HG03196 (cell line): ENCODE results near the gene PLEKHG3.

Experiments
- ATAC-seq: cut with Tn5 transposase; IDR thresholded peaks from one replicate; pipeline ENCODE4 v1.9.1; 2021; ENCODE audit not compliant: unreplicated experiment

Gene PLEKHG3

DNA sequence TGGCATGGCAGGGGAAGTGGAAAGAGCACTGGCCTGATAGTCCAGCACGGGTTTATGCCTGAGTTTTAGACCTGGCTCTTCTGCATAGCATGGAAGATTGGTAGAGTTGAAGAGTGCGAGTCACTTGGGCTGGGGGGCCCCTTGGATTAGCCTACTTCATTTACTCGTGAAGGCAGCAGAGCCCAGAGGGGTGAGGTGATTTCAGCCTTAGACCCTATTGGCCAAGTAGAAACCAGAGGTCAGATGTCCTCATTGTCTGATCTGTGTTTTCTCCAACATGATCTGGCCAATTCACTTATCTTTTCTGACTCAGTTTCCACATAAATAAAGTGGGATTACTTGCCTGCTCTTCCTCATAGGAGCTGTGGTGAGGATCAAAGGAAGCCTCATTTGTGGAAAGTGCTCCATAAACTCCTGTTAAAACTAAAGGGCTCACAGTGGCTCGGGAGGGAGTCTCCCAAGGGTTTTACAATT is 1.9 kb downstream of the PLEKHG3 start:
- ATAC-seq: no peak

DNA sequence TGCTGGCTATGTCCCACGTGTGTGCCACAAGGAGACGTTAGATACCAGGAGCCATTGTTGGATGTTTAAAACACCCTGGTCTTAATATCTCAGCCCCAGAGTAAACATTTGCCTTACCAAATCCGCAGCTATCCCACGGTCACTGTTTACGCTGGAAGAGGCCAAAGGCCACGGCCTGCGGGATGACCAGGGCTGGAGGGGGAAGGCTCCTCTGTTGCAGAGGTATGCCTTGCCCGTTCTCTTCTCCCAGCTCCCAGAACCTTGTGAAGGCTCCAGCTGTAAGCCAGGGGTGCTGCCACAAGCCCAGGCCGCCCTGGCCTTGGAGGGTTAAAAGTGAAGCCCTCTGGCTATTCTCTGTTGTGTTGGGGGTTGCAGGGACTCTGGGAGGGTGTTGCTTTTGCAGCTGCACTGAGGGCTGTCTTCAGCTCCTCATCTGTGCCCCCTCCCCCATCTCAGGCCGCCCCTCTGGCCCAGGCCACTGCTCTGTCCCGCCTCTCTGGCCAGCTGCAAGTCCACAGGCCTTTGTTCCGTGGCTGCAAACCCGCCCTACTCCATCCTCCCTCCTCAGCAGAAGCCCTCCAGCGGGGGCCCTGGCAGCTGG is 2.5 kb downstream of the PLEKHG3 start:
- ATAC-seq: no peak

DNA sequence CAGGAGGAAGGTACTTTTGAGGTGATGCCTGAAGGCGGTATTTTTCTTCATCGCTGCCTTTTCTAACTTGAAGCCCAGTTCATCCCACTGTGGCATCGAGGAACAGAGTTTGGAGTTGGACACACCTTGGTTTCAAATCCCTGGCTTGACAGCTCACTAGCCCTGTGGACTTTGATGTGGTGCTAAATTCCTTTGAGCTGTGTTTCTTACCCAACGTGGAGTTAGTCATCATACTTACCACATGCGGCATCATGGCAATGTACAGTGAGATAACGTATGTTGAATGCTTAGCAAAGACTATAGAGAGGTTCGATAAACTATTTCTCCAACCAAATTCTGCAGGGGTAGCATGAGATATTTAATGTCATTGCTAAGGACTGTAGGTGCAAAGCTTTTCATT is 3.4 kb downstream of the PLEKHG3 start:
- no peak for ATAC-seq

DNA sequence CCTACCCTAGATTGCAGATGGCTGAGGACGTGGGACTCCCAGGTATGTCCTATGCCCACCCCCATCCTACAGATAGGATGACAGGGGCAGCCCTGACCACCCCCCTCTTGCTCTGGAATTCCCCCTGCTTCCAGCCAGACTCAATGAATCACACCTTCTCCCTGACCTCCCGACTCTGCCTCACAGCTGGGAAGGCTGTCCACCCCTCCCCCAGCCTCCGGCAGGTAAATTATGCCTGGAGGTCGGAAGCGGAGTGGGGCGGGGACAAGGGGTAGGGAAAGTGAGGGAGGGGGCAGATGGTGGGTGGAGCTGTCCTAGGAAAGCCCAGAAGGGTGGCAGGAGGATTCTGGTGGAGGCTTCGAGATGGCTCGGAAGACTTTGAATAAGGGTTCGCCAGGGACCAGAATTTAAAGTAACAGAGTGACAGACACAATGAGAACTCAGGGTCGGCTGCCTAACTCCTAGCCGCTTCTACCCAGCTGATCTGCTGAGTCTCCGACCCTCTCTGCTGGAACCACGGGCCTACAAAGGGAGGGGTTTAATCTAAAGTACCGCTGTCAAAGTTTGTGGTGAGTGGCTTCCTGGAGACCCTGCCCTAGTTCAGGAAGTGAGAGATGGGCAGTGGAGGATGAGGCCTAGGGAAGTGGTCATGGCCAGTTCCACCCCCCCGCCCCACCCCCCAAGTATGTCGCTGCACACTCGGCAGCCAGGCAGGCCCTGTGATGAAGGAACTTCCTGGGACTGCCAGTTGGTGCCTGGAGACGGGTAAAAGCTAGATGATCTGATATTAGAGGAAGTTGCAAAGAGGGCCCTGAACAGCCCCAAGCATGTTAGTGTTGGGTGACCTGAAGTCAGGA is 4.2 kb downstream of the PLEKHG3 start:
- no peak for ATAC-seq

DNA sequence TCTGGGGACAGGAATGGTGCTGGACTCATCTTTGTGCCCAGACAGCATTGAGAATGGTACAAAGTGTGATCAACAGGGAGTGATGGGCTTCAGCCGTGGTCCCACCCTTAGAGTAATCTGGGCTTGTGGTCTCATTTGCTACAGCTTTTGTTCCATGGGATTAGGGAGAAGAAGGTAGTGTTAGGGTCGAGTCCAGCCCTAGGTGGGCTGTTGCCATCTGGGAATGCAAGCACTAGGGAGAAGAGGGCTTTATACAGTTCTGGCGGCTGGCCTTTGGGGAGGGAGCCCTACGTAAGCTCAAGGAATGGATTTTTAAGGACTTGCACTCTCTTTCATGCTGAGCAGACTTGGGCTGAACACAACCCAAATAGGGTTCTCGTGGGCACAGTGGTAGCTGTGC is 4.9 kb downstream of the PLEKHG3 start:
- no peak for ATAC-seq

DNA sequence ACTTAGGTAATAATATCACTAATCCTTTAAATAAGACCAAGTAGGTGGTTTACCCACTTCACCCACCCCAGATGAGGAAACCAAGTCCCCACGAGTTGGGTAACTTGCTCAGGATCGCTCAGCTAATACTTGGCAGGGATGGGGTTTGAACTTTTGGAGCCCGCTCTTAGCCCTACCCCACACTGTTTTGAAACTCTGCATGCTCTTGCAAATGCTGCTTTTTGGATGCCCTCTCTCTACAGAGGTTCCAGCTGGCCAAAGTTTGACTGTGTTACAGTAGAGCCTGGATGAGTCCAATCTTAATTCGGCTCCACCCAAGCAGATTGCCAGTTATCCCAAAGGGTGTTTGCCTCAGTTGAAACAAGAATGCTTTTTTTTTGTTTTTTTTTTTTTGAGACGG is 6.8 kb downstream of the PLEKHG3 start:
- ATAC-seq: no peak

DNA sequence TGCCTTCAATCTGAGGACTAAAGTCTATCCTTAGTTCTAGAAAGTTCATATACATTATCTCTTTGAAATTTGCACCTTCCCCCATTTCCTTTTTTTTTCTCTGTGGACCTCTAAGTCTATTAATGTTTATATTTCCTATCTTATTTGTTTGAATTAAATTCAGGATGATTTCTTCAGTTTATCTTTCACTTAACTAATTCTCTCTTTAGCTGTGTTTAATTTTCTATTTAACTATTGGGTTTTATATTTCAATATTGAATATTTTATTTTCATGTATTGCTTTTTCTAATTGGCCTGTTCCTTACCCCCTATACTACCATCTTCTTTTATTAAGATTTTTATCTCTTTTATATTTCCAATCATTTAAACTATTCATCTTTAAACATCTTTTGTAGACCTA is 9.5 kb downstream of the PLEKHG3 start:
- no peak for ATAC-seq

DNA sequence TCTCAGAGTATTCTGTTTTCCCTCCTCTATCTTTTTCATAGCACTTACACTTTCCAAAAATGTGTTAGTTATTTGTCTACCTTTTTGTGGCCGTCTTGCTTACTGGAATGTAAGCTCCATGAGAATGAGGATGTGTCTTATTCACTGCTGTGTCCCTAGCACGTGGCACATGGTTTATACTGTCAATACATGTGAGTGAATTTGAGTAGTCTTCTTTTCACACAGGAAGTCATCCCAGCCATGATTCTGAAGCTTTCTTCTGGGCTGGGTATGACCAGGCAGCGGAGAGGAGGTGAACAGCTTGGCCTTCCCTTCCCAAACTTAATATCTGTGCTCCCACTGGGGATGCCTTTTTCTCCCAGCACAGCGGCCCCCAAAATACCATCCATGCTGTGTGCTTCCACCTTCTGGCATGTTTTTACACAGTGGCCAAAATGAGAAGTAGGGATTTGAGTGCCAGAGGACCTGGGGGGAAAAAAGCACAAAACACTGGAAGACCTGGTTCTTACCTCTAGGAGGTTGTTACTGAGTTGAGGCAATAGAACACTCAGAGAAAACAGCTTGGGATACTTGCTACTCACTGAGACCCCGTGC is 10.3 kb downstream of the PLEKHG3 start:
- ATAC-seq: no peak

DNA sequence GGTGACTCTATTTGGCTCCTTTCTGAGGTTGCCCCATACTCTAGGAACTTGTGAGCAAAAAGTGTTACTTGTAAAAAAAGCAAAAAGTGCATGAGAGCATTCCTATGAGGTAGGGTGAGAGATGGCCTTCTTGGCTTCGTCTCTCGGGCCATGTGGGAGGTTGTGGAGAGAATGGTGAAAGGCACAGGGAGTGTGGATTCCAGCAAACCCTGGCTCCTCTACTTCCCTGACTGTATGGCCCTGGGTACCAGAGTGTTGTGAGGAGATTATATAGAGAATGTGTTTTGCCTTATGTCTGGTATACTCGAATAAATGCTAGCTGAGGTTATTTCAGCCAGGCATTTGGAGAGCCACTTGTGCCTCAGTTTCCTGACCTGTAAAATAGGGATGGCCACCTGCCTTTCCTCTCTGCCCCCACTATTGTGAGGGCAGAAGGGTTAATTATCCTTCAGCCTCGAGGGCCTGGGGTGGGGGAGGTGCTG is 11.0 kb downstream of the PLEKHG3 start:
- ATAC-seq: no peak

DNA sequence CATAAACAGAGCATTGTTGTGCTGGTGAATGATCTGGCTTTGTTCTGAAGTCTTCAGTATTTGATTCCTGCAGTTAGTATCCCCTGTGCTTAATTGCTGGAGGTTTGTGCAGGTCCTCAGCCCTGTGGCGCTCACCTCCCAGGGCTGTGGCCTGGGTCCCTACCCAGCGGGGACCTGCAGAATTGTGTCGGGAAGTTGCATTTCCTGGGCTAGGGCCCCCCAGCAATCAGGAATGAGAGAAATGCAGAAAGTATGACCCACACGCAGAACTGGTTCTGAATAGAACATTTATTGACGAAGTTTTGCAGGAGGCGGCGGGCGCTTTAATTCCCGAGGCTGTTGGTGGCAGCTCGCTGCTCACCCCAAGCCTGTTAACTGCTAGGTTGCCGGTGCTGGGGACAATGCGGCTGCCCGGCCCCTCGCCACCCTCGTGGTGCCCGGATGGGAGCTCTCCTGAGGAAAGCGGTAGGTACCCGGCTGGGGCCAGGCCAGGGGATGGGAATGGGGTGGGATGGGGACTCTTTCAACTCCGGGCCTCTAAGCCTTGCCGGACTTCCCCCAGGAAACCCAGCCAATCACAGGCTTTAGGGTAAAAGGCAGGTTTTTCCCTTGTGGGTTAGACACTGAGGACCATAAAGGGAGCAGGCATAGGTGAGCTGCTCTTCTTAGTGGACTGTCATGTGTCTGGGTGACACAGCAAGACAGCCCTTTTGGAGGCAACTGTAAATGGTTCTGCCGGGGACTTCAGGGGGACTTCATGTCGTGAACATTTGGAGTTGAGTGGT is 11.6 kb downstream of the PLEKHG3 start:
- ATAC-seq: no peak

DNA sequence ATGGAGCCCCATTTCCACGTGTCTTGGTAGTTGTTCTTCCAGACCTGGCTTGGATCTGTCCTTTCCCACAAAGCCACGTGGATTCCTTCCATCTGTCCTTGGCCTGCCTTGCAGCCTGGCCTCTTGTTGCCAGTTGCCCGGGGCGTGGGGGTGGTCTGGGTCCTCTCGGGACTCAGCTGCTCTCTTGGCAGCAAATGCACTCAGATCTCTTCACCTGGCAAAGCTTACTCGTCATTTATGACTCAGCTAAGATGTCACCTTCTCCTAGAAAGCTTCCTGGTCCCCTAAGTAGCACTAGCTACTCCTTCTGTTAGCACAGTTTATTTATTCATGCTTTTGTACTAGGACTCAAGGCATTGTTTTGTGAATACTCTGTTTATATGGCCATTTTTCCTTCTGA is 13.6 kb downstream of the PLEKHG3 start:
- ATAC-seq: no peak

DNA sequence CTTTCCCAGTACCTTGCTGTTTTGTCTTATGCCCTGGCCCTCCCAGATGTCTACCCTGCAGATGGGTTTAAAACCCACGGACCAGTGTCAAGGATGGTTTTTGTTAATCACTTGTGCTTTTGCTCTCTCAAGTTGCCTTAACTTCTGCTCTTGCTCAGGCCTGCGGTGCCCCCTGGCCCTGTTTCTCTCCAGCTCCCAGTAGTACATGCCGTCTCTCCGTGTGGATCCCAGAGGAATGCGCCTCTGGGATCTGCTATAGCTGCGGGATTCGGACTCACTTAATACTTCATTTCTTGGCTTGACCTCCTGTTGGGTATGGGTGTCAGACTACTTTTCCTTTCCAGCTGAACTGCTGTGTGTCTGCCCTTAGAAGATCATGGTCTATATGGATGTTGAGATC is 14.5 kb downstream of the PLEKHG3 start:
- no peak for ATAC-seq

DNA sequence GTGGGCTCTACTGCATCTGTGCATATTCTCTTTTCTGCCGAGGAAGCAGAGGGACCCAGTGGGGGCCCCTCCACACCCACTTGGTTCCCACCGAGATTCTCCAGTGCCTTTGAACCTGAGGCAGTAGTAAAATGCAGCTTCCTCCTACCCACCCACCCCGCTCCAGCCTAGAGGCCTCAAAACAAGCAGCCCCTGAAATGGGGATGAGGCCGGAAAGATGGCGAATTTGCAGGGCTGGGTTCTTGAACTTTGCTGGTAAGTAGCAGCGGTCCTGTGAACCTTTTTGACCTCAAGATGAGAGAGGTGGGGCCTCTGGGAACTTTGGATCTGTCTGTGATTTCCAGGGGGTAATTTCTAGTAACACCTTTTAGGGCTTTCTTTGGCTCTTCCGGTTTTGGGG is 15.4 kb downstream of the PLEKHG3 start:
- ATAC-seq: no peak

DNA sequence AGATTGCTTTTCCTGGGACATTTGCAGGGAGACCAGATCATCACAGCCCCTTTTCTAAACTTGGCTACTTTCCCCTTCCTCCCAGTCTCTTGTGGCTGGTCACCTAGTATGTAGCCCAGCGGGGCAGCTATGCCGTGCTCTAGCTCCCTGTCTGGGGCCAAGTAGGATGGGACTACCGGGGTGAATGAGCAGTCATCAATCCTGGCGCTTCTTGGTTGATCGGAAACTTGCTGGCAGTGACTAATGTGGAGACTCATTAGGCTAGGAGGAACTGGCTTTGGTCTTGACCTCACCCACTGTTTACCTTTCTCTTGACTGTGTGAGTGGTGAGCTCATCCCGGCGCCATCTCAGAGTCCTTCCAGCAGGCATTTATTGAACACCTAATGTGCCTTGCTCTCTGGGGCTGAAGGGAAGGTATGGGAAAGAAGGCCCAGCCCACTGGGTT is 15.9 kb downstream of the PLEKHG3 start:
- ATAC-seq: no peak

DNA sequence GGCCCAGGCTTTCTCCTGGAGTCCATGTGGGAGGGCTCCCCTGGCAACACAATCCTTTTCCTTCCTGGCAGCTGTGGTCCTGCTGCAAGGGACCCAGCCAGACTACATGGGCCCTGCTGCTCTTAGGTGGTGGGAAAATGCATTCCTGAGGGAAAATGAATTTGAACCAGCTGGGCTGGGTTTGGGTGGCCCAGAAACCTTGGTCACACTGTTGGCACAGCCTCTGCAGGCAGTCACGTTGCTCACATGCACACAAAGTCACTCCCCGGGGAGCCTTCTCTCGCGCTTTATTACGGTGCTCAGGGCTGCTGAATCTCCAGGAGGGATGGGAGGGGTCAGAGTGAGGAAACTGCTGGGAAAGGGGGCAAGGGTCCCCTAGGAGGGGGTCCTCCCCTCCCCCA is 17.2 kb downstream of the PLEKHG3 start:
- no peak for ATAC-seq

DNA sequence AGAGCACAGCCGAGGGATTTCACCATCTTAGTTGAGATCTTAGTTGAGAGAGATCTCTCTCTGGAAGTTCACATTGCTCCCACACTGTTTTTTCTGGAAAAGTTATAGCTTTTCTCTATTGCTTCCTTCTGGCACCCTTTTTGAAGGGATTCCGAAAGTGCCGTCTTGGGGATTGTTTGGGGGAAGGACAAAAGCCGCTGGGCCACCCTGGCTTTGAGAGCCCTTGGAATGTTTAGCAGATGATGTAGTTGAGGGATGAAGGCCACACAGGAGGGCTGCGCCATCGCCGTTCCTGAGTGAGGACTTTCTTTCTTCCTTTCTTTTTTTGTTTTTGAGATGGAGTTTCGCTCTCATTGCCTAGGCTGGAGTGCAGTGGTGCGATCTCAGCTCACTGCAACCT is 17.7 kb downstream of the PLEKHG3 start:
- no peak for ATAC-seq

DNA sequence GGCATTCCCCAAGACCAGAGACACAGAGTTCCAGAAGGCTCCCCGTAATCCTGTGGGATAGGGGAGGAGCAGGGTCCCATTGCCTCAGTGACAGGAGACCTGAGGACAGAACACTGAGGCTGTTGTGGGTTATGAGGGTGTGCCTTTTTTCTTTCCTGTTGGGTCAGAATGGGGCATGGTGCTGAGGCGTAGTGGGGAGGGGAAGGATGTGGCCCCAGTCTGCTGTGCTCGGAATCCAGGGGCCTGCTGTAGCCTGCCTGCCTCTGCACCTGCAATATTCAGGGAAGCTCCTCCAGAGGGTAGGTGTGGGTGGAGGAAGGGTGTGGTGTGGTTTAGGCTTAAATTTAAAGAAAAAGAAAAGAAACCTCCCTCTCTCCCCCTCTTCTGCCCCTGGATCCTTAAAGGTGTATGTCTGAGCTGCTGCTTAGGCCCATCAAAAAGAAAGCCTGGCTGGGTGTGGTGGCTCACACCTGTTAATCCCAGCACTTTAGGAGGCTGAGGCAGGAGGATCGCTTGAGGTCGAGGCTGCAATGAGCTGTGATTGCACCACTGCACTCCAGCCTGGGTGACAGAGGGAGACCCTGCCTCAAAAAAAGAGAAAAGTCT is 18.7 kb downstream of the PLEKHG3 start:
- ATAC-seq: no peak

DNA sequence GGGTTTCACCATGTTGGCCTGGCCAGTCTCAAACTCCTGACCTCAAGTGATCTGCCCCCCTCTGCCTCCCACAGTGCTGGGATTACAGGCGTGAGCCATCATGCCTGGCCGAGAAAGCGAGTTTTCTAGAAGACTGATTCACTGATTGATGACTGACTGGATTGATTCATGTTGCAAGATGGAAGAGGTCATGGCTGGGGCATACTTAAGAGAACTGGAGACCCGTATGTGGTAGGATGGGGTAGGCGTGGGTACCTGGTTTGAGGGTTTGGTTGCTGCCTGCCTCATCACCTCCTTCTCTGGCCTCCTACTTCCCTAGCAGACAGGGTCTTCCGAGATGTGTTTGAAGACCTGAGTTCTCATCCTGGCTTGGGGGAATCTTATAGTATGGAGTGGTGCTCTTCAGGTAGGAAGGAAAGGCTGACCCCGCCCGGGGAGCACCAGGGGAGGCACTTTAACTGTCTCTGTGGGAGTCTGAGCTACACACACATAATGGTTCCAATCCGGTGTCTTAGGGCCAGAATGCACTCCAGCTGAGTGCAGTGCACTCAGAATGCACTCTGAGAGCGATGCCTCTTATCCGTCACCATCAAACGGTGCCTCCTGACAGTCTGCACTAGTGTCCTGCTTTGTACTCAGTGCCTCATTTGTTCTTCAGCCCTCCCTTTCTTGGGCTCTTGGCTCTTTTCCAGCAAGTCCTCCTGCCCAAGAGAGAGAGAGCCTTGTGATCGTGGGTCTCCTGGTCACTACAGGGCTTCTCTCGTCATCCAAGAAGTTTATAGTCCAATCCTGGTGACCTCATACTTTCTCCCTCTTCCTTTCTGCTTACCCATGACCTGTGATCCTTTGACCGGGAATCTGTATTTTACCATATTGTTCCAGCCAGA is 19.7 kb downstream of the PLEKHG3 start:
- no peak for ATAC-seq

DNA sequence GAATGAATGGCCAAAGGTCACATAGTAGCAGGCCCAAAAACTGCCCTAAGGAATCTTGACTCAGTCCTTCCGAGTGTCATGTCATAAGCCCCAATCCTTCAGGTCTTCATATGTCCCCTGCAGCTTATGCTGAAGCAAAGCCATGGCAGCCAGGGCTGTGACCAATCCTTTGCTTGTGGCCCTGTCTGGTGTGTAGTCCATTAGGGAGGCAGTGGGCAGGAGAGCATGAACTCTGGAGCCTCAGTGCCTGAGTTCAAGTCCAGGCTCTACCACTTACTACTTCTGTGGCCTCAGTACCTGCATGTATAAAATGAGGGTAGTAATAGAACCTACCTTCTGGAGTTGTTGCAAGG is 20.3 kb downstream of the PLEKHG3 start:
- no peak for ATAC-seq

DNA sequence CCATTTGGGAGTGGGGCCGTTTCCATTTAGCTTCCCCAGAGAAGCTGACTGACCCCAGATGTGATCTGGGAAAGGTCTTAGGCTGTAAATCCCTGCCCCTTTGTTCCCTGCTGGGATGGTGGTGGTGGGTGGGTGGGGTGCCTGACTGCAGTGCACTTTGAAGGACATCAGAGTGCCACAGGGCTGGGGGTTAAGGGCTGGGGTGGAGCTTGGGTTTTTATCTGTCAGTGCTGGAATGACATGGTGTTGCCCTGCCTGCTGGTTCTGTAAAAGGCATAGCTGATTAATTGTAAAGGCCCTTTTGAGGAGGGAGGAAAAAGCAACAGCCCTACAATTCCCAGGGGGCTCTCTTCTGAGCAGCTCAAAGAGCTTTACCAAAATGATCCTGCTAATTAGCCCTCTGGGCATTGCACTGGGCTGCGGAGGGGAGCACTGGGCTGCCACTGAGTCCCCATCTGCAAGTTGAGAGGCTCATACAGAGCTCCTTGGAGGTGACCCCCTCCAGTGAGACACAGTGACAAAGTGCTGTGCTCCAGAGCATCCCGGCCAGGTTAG is 21.1 kb downstream of the PLEKHG3 start:
- no peak for ATAC-seq
